Liver (tissue), 9 donors: ENCODE data around the gene SNRNP48. TPM values are rescaled to one million over a fixed set of nuclear protein-coding genes. Genes with fewer than 3 reads are reported as not detected.

Experiments
- DNase-seq: peaks from one replicate; pipeline ENCODE4 v3.0.0-alpha.2; 2017; ENCODE audit warnings: low spot score
- H3K27ac ChIP-seq, 2 donors: one replicate each; pipeline ENCODE4 v1.7.0; 2013; ENCODE audit warnings: inconsistent platforms in 2 of 2, low read length in 2 of 2, control low read depth in 1 of 2, low read depth in 1 of 2, mild to moderate bottlenecking in 1 of 2
- H3K27me3 ChIP-seq, 4 donors: one replicate each; pipeline versions ENCODE4 v1.6.1 to v1.7.0; 2013; ENCODE audit warnings: low read length in 3 of 4, inconsistent platforms in 1 of 4, mild to moderate bottlenecking in 1 of 4, moderate library complexity in 1 of 4; ENCODE audit not compliant: control insufficient read depth in 4 of 4, insufficient read depth in 4 of 4
- H3K36me3 ChIP-seq, 4 donors: one replicate each; pipeline versions ENCODE4 v1.6.1 to v1.7.0; 2013; ENCODE audit warnings: low read length in 3 of 4, mild to moderate bottlenecking in 3 of 4, low read depth in 1 of 4, moderate library complexity in 1 of 4; ENCODE audit not compliant: control insufficient read depth in 4 of 4, insufficient read depth in 3 of 4
- H3K4me1 ChIP-seq, 4 donors: one replicate each; pipeline versions ENCODE4 v1.6.1 to v1.7.0; 2013; ENCODE audit warnings: low read length in 3 of 4, mild to moderate bottlenecking in 3 of 4, moderate library complexity in 1 of 4; ENCODE audit not compliant: control insufficient read depth in 4 of 4, insufficient read depth in 4 of 4
- H3K4me3 ChIP-seq, 3 donors: one replicate each; pipeline versions ENCODE4 v1.6.1 to v1.7.0; 2013; ENCODE audit warnings: low read length in 3 of 3, control low read depth in 1 of 3, low read depth in 1 of 3, mild to moderate bottlenecking in 1 of 3
- H3K9ac ChIP-seq, 2 donors: one replicate each; pipeline ENCODE4 v1.7.0; 2013; ENCODE audit warnings: low read length in 2 of 2, mild to moderate bottlenecking in 2 of 2, moderate library complexity in 2 of 2, control low read depth in 1 of 2, low read depth in 1 of 2
- H3K9me3 ChIP-seq, 4 donors: one replicate each; pipeline versions ENCODE4 v1.6.1 to v1.7.0; 2013; ENCODE audit warnings: low read length in 3 of 4; ENCODE audit not compliant: control insufficient read depth in 4 of 4
- ATF3 ChIP-seq: IDR thresholded peaks from 2 replicates; pipeline ENCODE4 v1.6.1; 2016; ENCODE audit warnings: antibody characterized with exemption
- CTCF ChIP-seq: fragments of 150-350 bp; IDR thresholded peaks from 2 replicates; pipeline ENCODE4 v1.5.1; 2017; ENCODE audit warnings: improper control_type of control experiment, low read depth, low read length; ENCODE audit not compliant: missing input control
- EGR1 ChIP-seq, 2 donors: IDR thresholded peaks; 2 replicates each; pipeline ENCODE4 v1.6.1; 2016 to 2018; ENCODE audit warnings: antibody characterized with exemption in 2 of 2, low read depth in 2 of 2
- FOXA1 ChIP-seq: IDR thresholded peaks from 2 replicates; pipeline ENCODE4 v1.6.1; 2016; ENCODE audit warnings: antibody characterized with exemption
- FOXA2 ChIP-seq: IDR thresholded peaks from 2 replicates; pipeline ENCODE4 v1.6.1; 2016; ENCODE audit warnings: antibody characterized with exemption
- GABPA ChIP-seq, 2 donors: IDR thresholded peaks in 1 of 2; conservative IDR thresholded peaks in 1 of 2; 2 replicates each; pipeline ENCODE4 v1.6.1; 2016; ENCODE audit warnings: antibody characterized with exemption in 2 of 2, mild to moderate bottlenecking in 1 of 2, moderate library complexity in 1 of 2
- HNF4A ChIP-seq, 2 donors: conservative IDR thresholded peaks; 2 replicates each; pipeline ENCODE4 v1.6.1; 2016; ENCODE audit warnings: antibody characterized with exemption in 2 of 2, mild to moderate bottlenecking in 2 of 2
- HNF4G ChIP-seq: IDR thresholded peaks from 2 replicates; pipeline ENCODE4 v1.6.1; 2016; ENCODE audit warnings: antibody characterized with exemption
- JUND ChIP-seq, 2 donors: IDR thresholded peaks; 2 replicates each; pipeline ENCODE4 v1.6.1; 2016; ENCODE audit warnings: antibody characterized with exemption in 2 of 2
- MAX ChIP-seq: IDR thresholded peaks from 2 replicates; pipeline ENCODE4 v1.6.1; 2016; ENCODE audit warnings: antibody characterized with exemption
- NR2F2 ChIP-seq: IDR thresholded peaks from 2 replicates; pipeline ENCODE4 v1.6.1; 2016; ENCODE audit warnings: antibody characterized with exemption
- RAD21 ChIP-seq, 2 donors: IDR thresholded peaks; 2 replicates each; pipeline ENCODE4 v1.6.1; 2016; ENCODE audit warnings: antibody characterized with exemption in 2 of 2, mild to moderate bottlenecking in 2 of 2
- REST ChIP-seq: IDR thresholded peaks from 2 replicates; pipeline ENCODE4 v1.6.1; 2016; ENCODE audit warnings: antibody characterized with exemption, mild to moderate bottlenecking
- RXRA ChIP-seq, 2 donors: IDR thresholded peaks; 2 replicates each; pipeline ENCODE4 v1.6.1; 2017 to 2018; ENCODE audit warnings: antibody characterized with exemption in 2 of 2, mild to moderate bottlenecking in 1 of 2
- SP1 ChIP-seq: IDR thresholded peaks from 2 replicates; pipeline ENCODE4 v1.6.1; 2018; ENCODE audit warnings: antibody characterized with exemption, mild to moderate bottlenecking
- TAF1 ChIP-seq: conservative IDR thresholded peaks from 2 replicates; pipeline ENCODE4 v1.6.1; 2016; ENCODE audit warnings: antibody characterized with exemption, mild to moderate bottlenecking
- YY1 ChIP-seq: IDR thresholded peaks from 2 replicates; pipeline ENCODE4 v1.6.1; 2016; ENCODE audit warnings: antibody characterized with exemption, mild to moderate bottlenecking
- ZBTB33 ChIP-seq: IDR thresholded peaks from 2 replicates; pipeline ENCODE4 v1.6.1; 2016; ENCODE audit warnings: antibody characterized with exemption
- WGBS: extraction: QIAGEN DNeasy Blood & Tissue Kit; methylation state at CpG from one replicate; pipeline ENCODE4 v1.1.7; 2013; 5-methylcytosine and 5-hydroxymethylcytosine counted together
- polyA plus RNA-seq, 2 donors: library from polyadenylated mRNA; stranded (reverse) in 1 of 2; unstranded in 1 of 2; fragments of 200-250 nt in 1 of 2; fragments of >200 nt in 1 of 2; fragmentation: Nextera tagmentation in 1 of 2; extraction: Ambion mirVana in 1 of 2; gene quantifications; one replicate each; pipeline versions ENCODE4 v1.2.1 to v1.2.3, GENCODE V29; 2013 to 2015
- total RNA-seq, 2 donors: library from RNA; depleted of rRNA; stranded (reverse); fragments of >200 nt; gene quantifications; one replicate each; pipeline ENCODE4 v1.2.3, GENCODE V29; 2014
- donor health status: healthy.
- donor health status: healthy.
- donor health status: healthy.
- donor health status: healthy.
- donor health status: healthy.

The SNRNP48 gene
- total and polyA plus RNA-seq, 4 donors = 5.0 to 9.7 (median 8.4) TPM

- no peak for TF ChIP-seq SP1
Observed at GRCh38 chr6:7542065-7542873, 47.7 kb upstream of the SNRNP48 start (continued).

GRCh38 chr6:7542874-7543624, 46.9 kb upstream of the SNRNP48 start:
- Histone ChIP-seq H3K9ac (peak overlapping the region; percentile 88 to 94), H3K9me3 (no peaks in the 10 kb centered on the region), H3K27ac (peak overlapping the region; percentile 93 to 95), H3K4me1 (peaks cover 7 to 41% (median 23%) of the 10 kb centered on the region in 4 donors), H3K27me3 (no peaks in the 10 kb centered on the region), H3K36me3 (no peaks in the 10 kb centered on the region), H3K4me3 (peak overlapping the region; percentile 72 to 93 (median 81))
- 4% methylated on average over 32 of the region's 32 CpGs for WGBS
- peak; percentile 77 for DNase-seq
- peak; percentile 76 for TF ChIP-seq YY1
- TF ChIP-seq EGR1 (IDR thresholded peaks at IDR 0.05; ENCODE audit: low read depth in 2 of 2) = peak in 1 of 2 donors; percentile 69
- peak; percentile 59 to 80 for TF ChIP-seq RXRA (IDR thresholded peaks at IDR 0.05)
- TF ChIP-seq HNF4G = no peak
- peak; percentile 81 for TF ChIP-seq ZBTB33
- TF ChIP-seq RAD21 (IDR thresholded peaks at IDR 0.05) = peak; percentile 47 to 51
- no peak for TF ChIP-seq NR2F2
- no peak for TF ChIP-seq CTCF
- TF ChIP-seq FOXA2 = peak; percentile 53
- peak; percentile 82 for TF ChIP-seq MAX
- TF ChIP-seq GABPA (IDR thresholded peaks at IDR 0.05 in 1 of 2, conservative IDR thresholded peaks at IDR 0.05 in 1 of 2) = peak in 1 of 2 donors; percentile 51
- TF ChIP-seq SP1 = peak; percentile 64
- peak; percentile 94 for TF ChIP-seq TAF1
- no peak for TF ChIP-seq ATF3
- peak; percentile 70 for TF ChIP-seq FOXA1
- TF ChIP-seq REST = peak; percentile 88
- peak; percentile 57 to 79 for TF ChIP-seq HNF4A (conservative IDR thresholded peaks at IDR 0.05)
- TF ChIP-seq JUND (IDR thresholded peaks at IDR 0.05) = peak in 1 of 2 donors; percentile 55
